Stimulated activated CD4-positive, alpha-beta T cell treated with anti-CD3 and anti-CD28 coated beads, Interleukin-1b, Interleukin-23, amount 100 ng/mL, for 24 hours (primary cell): ENCODE measurements around the gene CISD1.
A peak's percentile ranks its signal among the peaks of the same experiment; 100 is the strongest.

Source experiments
- DNase-seq, 4 experiments: peaks; one replicate each; pipeline ENCODE4 v3.0.0-alpha.2; 2020; ENCODE audit warnings: low read depth in 4 of 4, low spot score in 1 of 4

Gene CISD1

GRCh38 chr10:58305821-58306220 is 36.9 kb downstream of the CISD1 start:
- DNase-seq = no peak

GRCh38 chr10:58307676-58308075 is 38.7 kb downstream of the CISD1 start:
- DNase-seq = no peak

GRCh38 chr10:58311026-58311425 is 42.1 kb downstream of the CISD1 start:
- no peak for DNase-seq

GRCh38 chr10:58316874-58317273 is 47.9 kb downstream of the CISD1 start:
- no peak for DNase-seq

- DNase-seq = no peak
Measured at GRCh38 chr10:58318346-58318745, 49.4 kb downstream of the CISD1 start.

GRCh38 chr10:58319599-58319998 is 50.6 kb downstream of the CISD1 start:
- DNase-seq = no peak

GRCh38 chr10:58320351-58321049 is 51.5 kb downstream of the CISD1 start:
- DNase-seq = no peak

GRCh38 chr10:58322072-58322834 is 53.3 kb downstream of the CISD1 start:
- no peak for DNase-seq

- DNase-seq = no peak
Measured at GRCh38 chr10:58322835-58323209, 53.9 kb downstream of the CISD1 start.

GRCh38 chr10:58326967-58327381 is 58.0 kb downstream of the CISD1 start:
- DNase-seq = no peak

- DNase-seq = no peak
Measured at GRCh38 chr10:58328233-58328632, 59.3 kb downstream of the CISD1 start.

- no peak for DNase-seq
Measured at GRCh38 chr10:58330431-58330830, 61.5 kb downstream of the CISD1 start.

- DNase-seq = no peak
Measured at GRCh38 chr10:58331646-58332045, 62.7 kb downstream of the CISD1 start.

- peak; percentile 50 to 82 (median 74) for DNase-seq
Measured at GRCh38 chr10:58334817-58335305, 65.9 kb downstream of the CISD1 start, which contains the start of gene UBE2D1. UBE2D1 (plus strand) TSS chr10:58335006; CDS start chr10:58335202, 196 bp downstream.

- peak in 1 of 4 experiments; percentile 4 for DNase-seq
Measured at GRCh38 chr10:58335306-58336005, 66.5 kb downstream of the CISD1 start.

GRCh38 chr10:58336242-58336641 is 67.3 kb downstream of the CISD1 start:
- DNase-seq = no peak
